MM.1S (cell line): ENCODE measurements around the gene TRAM2.

ENCODE experiments used
- EZH2 ChIP-seq: fragments of 300-600 bp; sonication (generic); optimal IDR thresholded peaks from 2 replicates; pipeline ENCODE3; 2017; ENCODE audit warnings: low read depth, mild to moderate bottlenecking, antibody characterized with exemption, low read length, mixed read lengths
- TF ChIP-seq, protein P1 (sequence below): fragments of 300-600 bp; sonication (generic); IDR thresholded peaks from 2 replicates; pipeline ENCODE4 v1.5.1; 2016; ENCODE audit warnings: antibody characterized with exemption, low read length, mixed read lengths

DNA sequence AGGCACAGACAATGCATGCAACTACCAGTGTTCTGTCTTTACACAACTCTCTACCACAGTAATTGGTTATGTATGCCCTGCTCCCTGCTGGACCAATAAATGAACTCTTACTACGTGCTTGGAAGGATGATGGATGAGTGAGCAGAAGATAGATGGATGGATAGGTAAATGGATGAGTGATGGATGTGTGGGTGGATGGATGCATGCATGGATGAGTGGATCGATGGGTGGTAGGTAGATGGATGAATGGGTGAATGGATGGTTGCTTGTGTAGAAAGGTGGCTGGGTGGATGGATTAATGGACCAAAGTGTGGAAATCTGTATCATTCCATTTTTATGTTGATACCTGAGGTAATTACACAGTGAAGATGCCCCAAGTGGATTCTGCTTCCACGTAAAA, 10.1 kb upstream of the TRAM2 start:
- TF ChIP-seq, protein P1, sequence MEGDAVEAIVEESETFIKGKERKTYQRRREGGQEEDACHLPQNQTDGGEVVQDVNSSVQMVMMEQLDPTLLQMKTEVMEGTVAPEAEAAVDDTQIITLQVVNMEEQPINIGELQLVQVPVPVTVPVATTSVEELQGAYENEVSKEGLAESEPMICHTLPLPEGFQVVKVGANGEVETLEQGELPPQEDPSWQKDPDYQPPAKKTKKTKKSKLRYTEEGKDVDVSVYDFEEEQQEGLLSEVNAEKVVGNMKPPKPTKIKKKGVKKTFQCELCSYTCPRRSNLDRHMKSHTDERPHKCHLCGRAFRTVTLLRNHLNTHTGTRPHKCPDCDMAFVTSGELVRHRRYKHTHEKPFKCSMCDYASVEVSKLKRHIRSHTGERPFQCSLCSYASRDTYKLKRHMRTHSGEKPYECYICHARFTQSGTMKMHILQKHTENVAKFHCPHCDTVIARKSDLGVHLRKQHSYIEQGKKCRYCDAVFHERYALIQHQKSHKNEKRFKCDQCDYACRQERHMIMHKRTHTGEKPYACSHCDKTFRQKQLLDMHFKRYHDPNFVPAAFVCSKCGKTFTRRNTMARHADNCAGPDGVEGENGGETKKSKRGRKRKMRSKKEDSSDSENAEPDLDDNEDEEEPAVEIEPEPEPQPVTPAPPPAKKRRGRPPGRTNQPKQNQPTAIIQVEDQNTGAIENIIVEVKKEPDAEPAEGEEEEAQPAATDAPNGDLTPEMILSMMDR: no peak
- no peak for TF ChIP-seq EZH2
